HG03103 (cell line): ENCODE results near the gene TSHZ2.

Source experiments
- ATAC-seq: cut with Tn5 transposase; IDR thresholded peaks from one replicate; pipeline ENCODE4 v1.9.1; 2021; ENCODE audit warnings: low read depth; ENCODE audit not compliant: unreplicated experiment

The TSHZ2 gene

GRCh38 chr20:53328961-53329360, 356.8 kb downstream of the TSHZ2 start:
- ATAC-seq, result no peak

- ATAC-seq, result no peak
Observed at GRCh38 chr20:53329781-53330180, 357.6 kb downstream of the TSHZ2 start.

- no peak for ATAC-seq
Observed at GRCh38 chr20:53330601-53331140, 358.5 kb downstream of the TSHZ2 start.

GRCh38 chr20:53331151-53331973, 359.2 kb downstream of the TSHZ2 start:
- no peak for ATAC-seq

GRCh38 chr20:53332022-53332837, 360.1 kb downstream of the TSHZ2 start:
- no peak for ATAC-seq

GRCh38 chr20:53334861-53335260, 362.7 kb downstream of the TSHZ2 start:
- no peak for ATAC-seq

- ATAC-seq, result no peak
Observed at GRCh38 chr20:53335555-53335954, 363.4 kb downstream of the TSHZ2 start.

GRCh38 chr20:53336892-53337291, 364.7 kb downstream of the TSHZ2 start:
- ATAC-seq, result no peak

GRCh38 chr20:53337390-53338101, 365.4 kb downstream of the TSHZ2 start:
- no peak for ATAC-seq

GRCh38 chr20:53338716-53339115, 366.6 kb downstream of the TSHZ2 start:
- ATAC-seq, result no peak

- ATAC-seq, result no peak
Observed at GRCh38 chr20:53342429-53342828, 370.3 kb downstream of the TSHZ2 start.

GRCh38 chr20:53343448-53343847, 371.3 kb downstream of the TSHZ2 start:
- no peak for ATAC-seq

GRCh38 chr20:53344891-53345290, 372.7 kb downstream of the TSHZ2 start:
- no peak for ATAC-seq

- ATAC-seq, result no peak
Observed at GRCh38 chr20:53345536-53346334, 373.6 kb downstream of the TSHZ2 start.

- no peak for ATAC-seq
Observed at GRCh38 chr20:53346335-53346648, 374.1 kb downstream of the TSHZ2 start.

- no peak for ATAC-seq
Observed at GRCh38 chr20:53349730-53350129, 377.6 kb downstream of the TSHZ2 start.

- no peak for ATAC-seq
Observed at GRCh38 chr20:53352727-53353440, 380.7 kb downstream of the TSHZ2 start.

- no peak for ATAC-seq
Observed at GRCh38 chr20:53354314-53354713, 382.2 kb downstream of the TSHZ2 start.

GRCh38 chr20:53355790-53356189, 383.6 kb downstream of the TSHZ2 start:
- ATAC-seq, result no peak

- ATAC-seq, result no peak
Observed at GRCh38 chr20:53359425-53359824, 387.3 kb downstream of the TSHZ2 start.
